Measurements from ENCODE around the gene CELF5. TPM values are rescaled to one million over a fixed set of nuclear protein-coding genes. Genes with fewer than 3 reads are reported as not detected.

Gene CELF5
- total and polyA plus RNA-seq, 2 donors (not counting 1 experiment from before 2014, with no cell fraction given), result 0.15 TPM; not detected in 1

- Histone ChIP-seq H3K27me3 (replicated peaks in 1 of 4; ENCODE audit: control extremely low read depth in 1 of 4, control insufficient read depth in 3 of 4, insufficient read depth in 4 of 4, low read length in 3 of 4) (no peaks in the 10 kb centered on the region), H3K9ac (ENCODE audit: low read length) (peak overlapping the region; percentile 88), H3K4me3 (ENCODE audit: control extremely low read depth in 1 of 5, extremely low read depth in 1 of 5, insufficient read depth in 1 of 5, low read depth in 2 of 5, low read length in 4 of 5) (peak overlapping the region; percentile 22 to 88 (median 74)), H4K20me1 (ENCODE audit: control insufficient read depth, insufficient read depth, low read length, poor library complexity, severe bottlenecking) (peaks cover 98% of the 10 kb centered on the region), H3K79me2 (ENCODE audit: control insufficient read depth, insufficient read depth, low read length) (peaks cover 95% of the 10 kb centered on the region), H3K9me3 (ENCODE audit: control extremely low read depth in 1 of 3, control insufficient read depth in 2 of 3, insufficient read depth in 1 of 3, low read length in 2 of 3) (no peaks in the 10 kb centered on the region), H3K27ac (ENCODE audit: low read length in 2 of 2) (peak overlapping the region in 1 of 2 donors; percentile 77), H3K36me3 (replicated peaks in 1 of 2; ENCODE audit: control extremely low read depth in 1 of 2, control insufficient read depth in 1 of 2, extremely low read depth in 1 of 2, insufficient read depth in 2 of 2, low read length in 1 of 2) (peaks cover 0 to 37% of the 10 kb centered on the region in 2 experiments), H2AFZ (ENCODE audit: insufficient read depth, low read depth, low read length, poor library complexity, severe bottlenecking) (peak overlapping the region; percentile 77), H3K4me1 (ENCODE audit: control insufficient read depth in 2 of 2, insufficient read depth in 2 of 2, low read length in 2 of 2) (peaks cover 51 to 78% of the 10 kb centered on the region in 2 donors), H3K4me2 (replicated peaks; ENCODE audit: low read depth, low read length, poor library complexity, severe bottlenecking) (peak overlapping the region; percentile 100)
- peak overlapping the region; percentile 87 for H3K4me3 Mint-ChIP-seq
- DNase-seq, result no peak
- H3K9me3 Mint-ChIP-seq (ENCODE audit: insufficient read depth), result no peaks in the 10 kb centered on the region
- H3K27me3 Mint-ChIP-seq, result no peaks in the 10 kb centered on the region
- intact Hi-C loops (cut with micrococcal nuclease), result loop anchor here (10.0 kb wide), 3 partner anchors 121 to 1941 kb away; partner anchors contain the start of genes ATP5F1D, FEM1A, MIDN and TLE5
- ATAC-seq (ENCODE audit: low read depth), result no peak
- ChIA-PET CTCF (interaction anchor here (0.6 to 1.9 kb wide), 2 partner anchors 24 to 65 kb away, joined by 4 read pairs; no protein-coding TSS in a partner anchor), POLR2A (interaction anchor here (0.7 kb wide), 1 partner anchor 77 kb away, joined by 3 read pairs; no protein-coding TSS in a partner anchor)
- H3K4me1 Mint-ChIP-seq, result peaks cover 66% of the 10 kb centered on the region
- no peak for TF ChIP-seq CTCF (IDR thresholded peaks at IDR 0.05)
- no peak for TF ChIP-seq EZH2 (IDR thresholded peaks at IDR 0.05; ENCODE audit: borderline replicate concordance, insufficient read depth, low read depth, low read length, poor library complexity, severe bottlenecking)
- peak overlapping the region; percentile 86 for H3K27ac Mint-ChIP-seq
- WGBS (ENCODE audit: insufficient coverage), result under 1% methylated on average over 38 of the region's 38 CpGs
Observed at GRCh38 chr19:3186160-3186688, 38.2 kb upstream of the CELF5 start.

Measured in B cell (primary cell).